TTC549 (cell line): ENCODE results near the gene PRELID2.
A peak's percentile ranks its signal among the peaks of the same experiment; 100 is the strongest.
"Not testable (repeated sequence)": the region's sequence is repeated elsewhere in the genome, so short reads cannot be mapped to it uniquely, and the experiment has no call there.

Experiments
- FAIRE-seq: peaks from 2 replicates; lab custom pipeline; 2012; peaks lifted over from hg19 to GRCh38; lab: Jason Lieb, UNC

Gene PRELID2

DNA sequence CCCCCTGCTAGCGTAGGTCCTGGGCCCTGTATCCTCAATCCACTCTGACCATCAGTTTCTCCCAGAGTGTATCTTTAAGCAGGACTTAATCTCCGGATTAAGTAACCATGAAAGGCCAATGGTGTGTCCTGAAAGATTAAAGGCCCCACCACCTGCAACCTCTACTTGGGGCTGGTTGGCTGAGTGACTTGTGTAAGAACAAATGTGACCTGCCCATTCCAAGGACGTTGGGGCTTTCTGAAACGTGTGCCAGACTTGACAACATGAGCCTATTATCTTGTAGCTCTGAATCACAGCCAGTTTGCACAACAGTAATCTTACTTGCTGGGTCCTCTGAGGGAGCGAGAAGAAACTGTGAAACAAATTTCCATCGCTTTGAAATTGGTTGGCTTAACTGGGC, 3.1 kb upstream of the PRELID2 start:
- no peak for FAIRE-seq

DNA sequence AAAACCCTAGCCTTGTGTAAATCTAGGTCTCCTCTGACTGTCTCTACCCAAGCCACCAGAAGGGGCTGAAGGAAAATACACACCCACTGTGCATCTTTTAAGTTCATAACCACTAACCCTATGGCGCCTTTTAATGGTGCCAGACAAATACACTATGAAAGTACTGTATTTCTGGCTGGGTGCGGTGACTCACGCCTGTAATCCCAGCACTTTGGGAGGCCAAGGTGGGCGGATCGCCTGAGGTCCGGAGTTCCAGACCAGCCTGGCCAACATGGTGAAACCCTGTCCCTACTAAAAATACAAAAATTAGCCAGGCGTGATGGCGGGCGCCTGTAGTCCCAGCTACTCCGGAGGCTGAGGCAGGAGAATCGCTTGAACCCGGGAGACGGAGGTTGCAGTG, 1.1 kb upstream of the PRELID2 start:
- FAIRE-seq: not testable (repeated sequence)

GRCh38 chr5:145835848-145836239, 702 bp upstream of the PRELID2 start:
- FAIRE-seq: no peak

GRCh38 chr5:145834554-145834916, 607 bp downstream of the PRELID2 start:
- FAIRE-seq: no peak

DNA sequence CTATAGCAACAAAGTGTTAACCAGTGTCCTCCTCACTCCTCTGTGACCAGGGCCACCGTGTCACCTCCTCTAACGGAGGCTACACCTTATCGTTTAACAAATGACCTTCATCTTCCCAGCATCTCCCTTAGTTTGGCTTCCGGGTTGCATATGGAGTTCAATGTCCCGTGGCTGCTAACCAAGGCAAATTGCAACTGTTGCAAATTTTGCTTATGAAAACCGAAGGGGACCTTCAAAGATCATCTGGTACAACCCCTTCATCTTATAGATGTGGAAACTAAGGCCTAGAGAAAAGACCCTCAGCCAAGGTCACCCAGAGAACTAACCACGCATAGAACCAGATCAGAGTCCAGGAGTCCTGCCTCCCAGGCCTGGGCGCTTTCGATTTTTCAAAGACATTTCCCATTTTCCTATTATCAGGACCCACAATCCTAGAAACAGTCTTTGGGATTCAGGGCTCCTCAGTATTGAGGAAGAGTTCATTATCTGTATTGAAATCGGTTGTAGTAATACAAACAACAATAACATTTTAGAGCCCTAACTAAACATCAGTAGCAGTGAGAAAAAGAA, 1.4 kb downstream of the PRELID2 start:
- FAIRE-seq: no peak

DNA sequence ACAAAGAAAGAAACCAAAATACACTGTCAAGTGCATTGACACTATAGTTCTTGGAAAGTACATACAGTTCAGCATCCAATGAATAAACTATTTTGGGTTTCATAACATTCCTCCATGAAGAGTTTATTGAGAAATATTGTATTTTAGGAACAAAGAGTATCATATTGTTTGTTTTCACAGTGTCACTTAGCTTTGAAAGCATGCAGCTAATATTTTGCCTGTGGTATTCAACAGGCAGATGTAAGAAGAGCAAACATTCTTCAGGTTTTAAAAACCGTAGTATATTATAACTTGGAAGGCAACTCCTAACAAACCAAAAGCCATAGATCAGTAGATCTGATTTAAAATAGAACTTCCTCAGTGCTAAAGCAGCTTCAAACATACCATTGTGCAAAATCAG, 4.5 kb downstream of the PRELID2 start:
- FAIRE-seq: no peak

DNA sequence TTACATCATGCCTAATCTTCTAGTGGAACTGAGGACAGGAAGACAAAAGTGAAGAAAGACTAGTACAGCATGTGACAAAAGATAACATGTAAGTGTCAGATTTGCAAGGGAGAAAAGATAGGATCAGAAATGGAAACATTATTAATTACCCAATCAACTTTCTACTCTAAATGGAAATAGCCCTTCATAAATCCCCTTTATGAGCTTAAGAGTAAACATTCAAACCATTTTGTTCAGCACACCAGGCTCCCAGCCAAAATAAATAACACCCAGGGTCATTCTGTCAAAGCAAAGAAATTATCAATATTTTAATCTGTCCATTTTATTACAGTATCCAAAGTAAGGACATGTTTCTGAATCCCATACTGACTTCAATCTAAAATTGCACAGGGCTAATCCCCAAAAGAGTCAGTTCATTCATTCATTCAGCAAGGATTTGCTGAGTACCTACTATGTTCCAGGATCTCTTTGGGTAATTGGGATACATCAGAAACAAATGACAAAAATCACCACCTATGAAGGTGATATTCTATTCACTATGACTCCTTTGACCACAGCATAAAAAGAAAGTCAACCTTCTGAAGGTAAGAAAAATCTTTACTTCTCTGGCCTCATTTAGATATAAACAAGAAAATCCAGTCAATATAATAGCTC, 5.3 kb downstream of the PRELID2 start:
- FAIRE-seq: no peak

GRCh38 chr5:145826895-145827674, 8.1 kb downstream of the PRELID2 start:
- no peak for FAIRE-seq

DNA sequence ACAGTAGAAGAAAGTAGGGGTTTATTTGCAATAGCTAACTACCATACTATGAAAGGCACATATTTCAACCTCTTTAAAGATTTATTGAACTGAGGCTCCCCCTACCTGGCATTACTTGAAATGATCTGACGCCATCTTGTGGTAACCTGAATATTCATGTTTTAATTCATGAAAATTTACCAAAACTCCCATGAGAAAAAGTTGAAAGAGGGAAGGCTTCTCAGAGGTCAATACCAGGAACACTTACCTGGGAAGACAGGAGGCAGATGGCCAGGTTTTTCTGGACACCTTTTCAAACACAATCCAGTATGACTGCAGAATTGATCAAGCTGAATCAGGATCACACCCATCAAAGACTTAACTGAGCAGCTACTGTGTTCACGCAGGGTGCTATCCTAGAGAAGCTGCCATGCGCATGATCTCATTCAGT, 9.4 kb downstream of the PRELID2 start:
- peak; percentile 57 for FAIRE-seq

GRCh38 chr5:145824040-145824439, 11.1 kb downstream of the PRELID2 start:
- no peak for FAIRE-seq

DNA sequence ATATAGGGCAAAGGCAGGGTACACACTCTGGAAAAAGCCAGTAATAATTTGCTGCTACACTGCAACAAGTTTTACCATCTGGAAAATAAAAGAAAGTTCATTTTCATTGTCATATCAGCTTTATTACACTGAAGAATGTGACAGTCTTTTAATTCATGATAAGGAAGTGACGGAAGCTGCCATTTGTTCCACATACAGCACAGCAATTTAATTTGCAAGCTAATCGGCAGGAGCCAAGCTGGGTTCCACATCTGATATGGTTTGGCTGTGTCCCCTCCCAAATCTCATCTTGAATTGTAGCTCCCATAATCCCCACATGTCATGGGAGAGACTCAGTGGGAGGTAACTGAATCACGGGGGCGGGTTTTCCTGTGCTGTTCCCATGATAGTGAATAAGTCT, 16.5 kb downstream of the PRELID2 start:
- no peak for FAIRE-seq

DNA sequence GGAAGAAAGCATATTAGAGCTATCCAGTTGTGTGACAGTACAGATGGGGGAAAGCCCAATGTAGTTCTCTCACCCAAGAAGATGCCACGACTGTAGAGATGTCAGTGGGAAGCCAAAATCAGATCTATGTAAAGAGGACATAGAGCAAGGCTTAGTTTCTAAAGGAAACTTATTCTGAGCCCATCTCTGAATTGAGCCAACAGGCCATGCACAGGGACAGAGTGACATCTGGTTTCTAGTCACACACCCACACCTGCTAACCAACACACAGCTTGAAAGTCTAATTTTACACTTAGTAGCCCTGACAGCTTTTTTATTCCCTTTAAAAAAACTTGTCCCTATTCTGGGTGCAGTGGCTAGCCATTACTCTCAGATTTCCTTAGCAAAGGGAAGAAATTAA, 22.3 kb downstream of the PRELID2 start:
- FAIRE-seq: no peak

DNA sequence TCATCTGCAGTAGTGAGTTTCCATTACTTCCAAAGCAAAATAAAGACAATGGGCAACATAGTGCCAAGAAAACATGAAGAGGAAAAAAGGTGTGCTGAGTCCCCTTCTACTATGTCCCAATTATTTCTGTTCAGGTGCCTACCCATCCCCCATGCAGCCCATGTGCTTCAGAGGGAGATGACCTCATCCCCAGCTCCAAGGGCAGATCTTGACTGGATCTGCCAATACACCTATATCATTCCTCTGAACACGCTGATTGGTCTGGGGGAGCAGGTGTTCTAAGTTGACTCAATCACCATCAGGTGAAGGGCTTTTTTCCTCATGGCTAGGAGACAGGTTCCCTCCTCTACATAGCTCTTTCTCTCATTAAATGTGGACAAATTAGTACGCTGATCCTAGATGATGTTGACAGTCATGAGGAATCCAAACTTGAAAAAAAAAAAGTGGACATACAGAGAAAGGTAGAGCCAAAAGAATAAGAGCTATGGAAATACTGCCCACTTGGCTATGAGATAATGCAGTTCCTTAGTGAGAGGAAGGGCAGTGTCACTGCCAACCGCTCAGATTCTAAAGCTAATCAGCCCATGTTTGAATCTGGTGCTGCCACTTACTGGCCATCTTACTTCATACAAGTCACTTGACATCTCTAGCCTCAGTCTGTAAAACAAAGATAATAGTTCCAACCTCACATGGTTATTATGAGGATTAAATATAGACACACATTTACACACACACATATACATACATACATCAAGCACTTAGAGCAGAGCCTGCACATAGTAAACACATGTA, 23.1 kb downstream of the PRELID2 start:
- FAIRE-seq: no peak

DNA sequence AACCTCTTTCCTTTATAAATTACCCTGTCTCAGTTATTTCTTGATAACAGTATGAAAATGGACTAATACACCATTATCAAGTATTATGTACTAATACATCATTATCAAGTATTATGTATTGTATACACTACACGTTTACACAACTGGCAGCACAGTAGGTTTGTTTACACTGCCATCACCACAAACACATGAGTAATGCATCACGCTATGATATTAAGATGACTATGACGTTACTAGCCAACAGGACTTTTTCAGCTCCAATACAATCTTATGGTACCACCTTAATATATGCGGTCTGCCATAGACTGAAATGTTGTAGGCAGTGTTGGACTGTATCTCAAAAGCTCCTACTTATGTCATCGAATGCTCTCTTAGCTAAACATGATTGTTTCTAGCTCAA, 28.2 kb downstream of the PRELID2 start:
- FAIRE-seq: no peak

DNA sequence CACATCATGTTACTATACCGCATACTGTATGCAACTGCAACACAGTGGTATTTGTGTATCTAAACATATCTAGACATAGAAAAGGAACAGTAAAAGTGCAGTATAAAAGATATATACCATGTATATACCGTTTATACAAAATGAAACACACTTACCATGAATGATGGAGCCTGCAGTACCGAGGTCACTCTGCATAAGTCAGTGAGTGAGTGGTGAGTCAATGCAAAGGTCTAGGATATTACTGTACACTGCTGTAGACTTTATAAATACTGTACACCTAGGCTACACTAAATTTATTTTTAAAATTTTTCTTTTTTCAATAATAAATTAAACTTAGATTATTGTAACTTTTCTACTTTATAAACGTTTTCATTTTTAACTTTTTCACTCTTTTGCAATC, 29.3 kb downstream of the PRELID2 start:
- no peak for FAIRE-seq

- no peak for FAIRE-seq
Observed at GRCh38 chr5:145804701-145805100, 30.4 kb downstream of the PRELID2 start.

GRCh38 chr5:145803112-145804004, 31.8 kb downstream of the PRELID2 start:
- no peak for FAIRE-seq

- no peak for FAIRE-seq
Observed at GRCh38 chr5:145801195-145801594, 33.9 kb downstream of the PRELID2 start.

- FAIRE-seq: no peak
Observed at GRCh38 chr5:145800181-145800580, 35.0 kb downstream of the PRELID2 start.

GRCh38 chr5:145798503-145798902, 36.6 kb downstream of the PRELID2 start:
- FAIRE-seq: not testable (repeated sequence)

GRCh38 chr5:145797336-145797735, 37.8 kb downstream of the PRELID2 start:
- FAIRE-seq: no peak

DNA sequence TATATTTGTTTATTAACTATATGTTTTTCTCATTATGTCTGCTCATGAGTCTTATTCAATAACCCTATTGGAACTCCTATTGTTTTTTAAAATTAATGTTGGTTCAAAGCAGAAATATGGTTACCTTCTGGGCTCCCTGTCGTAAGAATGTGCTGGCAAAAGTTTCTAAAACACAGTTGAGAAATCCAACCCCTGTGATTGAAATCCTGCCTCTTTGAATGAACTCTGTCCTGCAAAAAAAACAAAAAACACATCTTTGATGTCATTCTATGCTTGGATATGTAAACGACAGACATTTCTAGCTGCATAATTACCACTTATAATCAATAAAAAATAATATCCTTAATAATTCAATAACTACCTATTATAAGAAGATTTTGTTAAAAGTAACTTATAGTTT, 38.8 kb downstream of the PRELID2 start:
- no peak for FAIRE-seq
